GM23248 (cell line): Measurements from ENCODE around the gene PHC2. TPM values are rescaled to one million over a fixed set of nuclear protein-coding genes. Genes with fewer than 3 reads are reported as not detected.

Experiments used
- DNase-seq: peaks from one replicate; pipeline ENCODE4 v3.0.0-alpha.2; 2015
- H2AFZ ChIP-seq: fragments of 200-600 bp; sonication (generic); 2 replicates; pipeline ENCODE4 v1.6.1; 2016; ENCODE audit warnings: antibody characterized with exemption
- H3F3A ChIP-seq: fragments of 200-600 bp; sonication (generic); 2 replicates; pipeline ENCODE4 v1.6.1; 2016; ENCODE audit warnings: mild to moderate bottlenecking, antibody characterized with exemption, mixed run types; ENCODE audit not compliant: insufficient read depth
- H3K27ac ChIP-seq: fragments of 200-600 bp; sonication (generic); 2 replicates; pipeline ENCODE4 v1.5.1; 2016; ENCODE audit warnings: mild to moderate bottlenecking
- H3K27me3 ChIP-seq: fragments of 200-600 bp; sonication (generic); replicated peaks from 2 replicates; pipeline ENCODE4 v1.6.1; 2016; ENCODE audit warnings: mild to moderate bottlenecking; ENCODE audit not compliant: insufficient read depth
- H3K36me3 ChIP-seq: fragments of 200-600 bp; sonication (generic); 2 replicates; pipeline ENCODE4 v1.6.1; 2016; ENCODE audit warnings: low read depth, mild to moderate bottlenecking
- H3K4me1 ChIP-seq: fragments of 200-600 bp; sonication (generic); 2 replicates; pipeline ENCODE4 v1.6.1; 2016; ENCODE audit warnings: mild to moderate bottlenecking; ENCODE audit not compliant: insufficient read depth
- H3K4me2 ChIP-seq: fragments of 200-600 bp; sonication (generic); one replicate; pipeline ENCODE4 v1.6.1; 2016; ENCODE audit warnings: mild to moderate bottlenecking; ENCODE audit not compliant: unreplicated experiment
- H3K4me3 ChIP-seq: fragments of 200-600 bp; sonication (generic); 2 replicates; pipeline ENCODE4 v1.5.1; 2016; ENCODE audit warnings: mild to moderate bottlenecking
- H3K79me2 ChIP-seq: fragments of 200-600 bp; sonication (generic); 2 replicates; pipeline ENCODE4 v1.6.1; 2016; ENCODE audit warnings: mild to moderate bottlenecking; ENCODE audit not compliant: insufficient read depth
- H3K9ac ChIP-seq: fragments of 200-600 bp; sonication (generic); 2 replicates; pipeline ENCODE4 v1.6.1; 2016; ENCODE audit warnings: mild to moderate bottlenecking
- H3K9me2 ChIP-seq: fragments of 200-600 bp; sonication (generic); 2 replicates; pipeline ENCODE4 v1.6.1; 2016; ENCODE audit warnings: mixed run types, mild to moderate bottlenecking, moderate library complexity; ENCODE audit not compliant: insufficient read depth
- H3K9me3 ChIP-seq: fragments of 200-600 bp; sonication (generic); one replicate; pipeline ENCODE4 v1.6.1; 2017; ENCODE audit warnings: low read depth
- H4K20me1 ChIP-seq: fragments of 200-600 bp; sonication (generic); 2 replicates; pipeline ENCODE4 v1.6.0; 2016; ENCODE audit not compliant: insufficient read depth
- EZH2 ChIP-seq: fragments of 200-600 bp; sonication (generic); IDR thresholded peaks from 2 replicates; pipeline ENCODE4 v1.6.1; 2018; ENCODE audit warnings: antibody characterized with exemption, mild to moderate bottlenecking; ENCODE audit not compliant: insufficient read depth, poor library complexity, severe bottlenecking
- EZH2phosphoT487 ChIP-seq: fragments of 200-600 bp; sonication (generic); IDR thresholded peaks from 2 replicates; pipeline ENCODE4 v1.6.1; 2018; ENCODE audit warnings: antibody characterized with exemption, moderate library complexity, mild to moderate bottlenecking, low read depth; ENCODE audit not compliant: insufficient read depth
- WGBS, 2 experiments: methylation state at CpG; one replicate each; pipeline ENCODE4 v1.1.6; 2015 to 2017; ENCODE audit warnings: low lambda C conversion rate in 2 of 2, low coverage in 1 of 2; ENCODE audit errors: missing lambda C conversion rate in 2 of 2; 5-methylcytosine and 5-hydroxymethylcytosine counted together
- in situ Hi-C: fragments of 300-500 bp; cut with MboI; formaldehyde crosslinking; loops from 2 replicates; pipeline ENCODE4 v1.15.0; 2020
- polyA plus RNA-seq: library from polyadenylated mRNA; unstranded; fragments of >200 nt; fragmentation: Nextera tagmentation; extraction: Ambion mirVana; gene quantifications from 2 replicates; pipeline ENCODE4 v1.2.1, GENCODE V29; 2016
- total RNA-seq: library from RNA; depleted of rRNA; stranded (reverse); fragments of >200 nt; shearing (Covaris generic); gene quantifications from 2 replicates; pipeline ENCODE4 v1.2.3, GENCODE V29; 2014

Gene PHC2
- total and polyA plus RNA-seq, 2 experiments from 2014 or later: 15.1 to 74.7 TPM

GRCh38 chr1:33349778-33350610 lies 80.9 kb downstream of the PHC2 start:
- peaks cover 47% of the 10 kb centered on the region for H3K79me2 ChIP-seq
- peaks cover 7% of the 10 kb centered on the region; the same call in 1 of the 2 replicates for H3K36me3 ChIP-seq
- in situ Hi-C loops: loop anchor here (25.0 kb wide), 1 partner anchor 138 kb away; no protein-coding TSS in a partner anchor
- H3K4me2 ChIP-seq: peak overlapping the region; percentile 87
- H3K9ac ChIP-seq: peak overlapping the region; percentile 78
- no peaks in the 10 kb centered on the region for H3K27me3 ChIP-seq
- H3K27ac ChIP-seq: peak overlapping the region; percentile 22; the same call in 1 of the 2 replicates
- DNase-seq: peak; percentile 93
- H3K9me2 ChIP-seq: no peaks in the 10 kb centered on the region
- peaks cover 7% of the 10 kb centered on the region; the same call in 1 of the 2 replicates for H4K20me1 ChIP-seq
- 1 to 2% methylated on average over 48 to 72 of the region's 104 CpGs for WGBS, 2 experiments
- TF ChIP-seq EZH2: no peak
- TF ChIP-seq EZH2phosphoT487: no peak
- no peaks in the 10 kb centered on the region for H3K9me3 ChIP-seq
- peaks cover 46% of the 10 kb centered on the region for H3F3A ChIP-seq
- peak overlapping the region; percentile 84 for H3K4me3 ChIP-seq
- peaks cover 30% of the 10 kb centered on the region for H3K4me1 ChIP-seq
- H2AFZ ChIP-seq: peak overlapping the region; percentile 90

DNA sequence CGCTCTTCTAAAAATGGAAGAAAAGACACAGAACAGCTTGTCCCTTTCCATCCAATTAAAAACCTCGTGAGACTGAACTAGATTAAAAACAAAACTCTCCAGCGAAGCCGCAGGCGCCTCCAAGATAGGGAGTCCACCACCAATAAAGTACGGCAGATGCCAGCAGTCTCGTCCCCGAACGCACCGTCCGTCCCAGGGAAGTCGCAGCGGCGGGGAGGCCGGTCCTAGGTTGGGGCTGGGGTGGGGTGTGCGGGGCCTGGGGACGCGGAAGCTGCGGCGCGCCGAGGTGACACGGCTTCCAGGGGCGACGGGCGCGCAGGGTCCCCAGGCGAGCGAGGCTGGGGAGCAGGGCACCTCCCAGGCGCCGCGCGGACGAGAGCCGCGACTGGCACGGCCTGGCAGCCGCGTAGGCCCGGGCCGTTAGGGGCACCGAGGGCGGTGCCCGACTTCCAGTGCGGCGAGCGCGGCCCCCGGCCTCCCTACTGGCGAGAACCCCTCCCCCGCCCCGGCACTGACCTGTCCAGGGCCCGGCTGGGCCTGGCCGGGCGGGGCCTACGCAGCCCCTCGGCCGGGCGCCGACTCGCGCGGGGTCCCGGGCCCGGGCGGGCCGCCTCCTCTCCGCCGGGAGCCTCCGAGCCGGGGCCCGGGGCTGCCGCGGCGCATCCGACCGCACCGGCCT lies 81.7 kb downstream of the PHC2 start:
- no peaks in the 10 kb centered on the region for H3K9me3 ChIP-seq
- H3K27ac ChIP-seq: peak overlapping the region; percentile 83
- 0 to 1% methylated on average over 39 to 62 of the region's 78 CpGs for WGBS, 2 experiments
- H3K36me3 ChIP-seq: peaks cover 12% of the 10 kb centered on the region; the same call in 1 of the 2 replicates
- peak; percentile 63 for DNase-seq
- peaks cover 38% of the 10 kb centered on the region for H3K4me1 ChIP-seq
- H3F3A ChIP-seq: peaks cover 54% of the 10 kb centered on the region
- peak overlapping the region; percentile 87 for H3K4me2 ChIP-seq
- H3K27me3 ChIP-seq: no peaks in the 10 kb centered on the region
- H3K9ac ChIP-seq: peak overlapping the region; percentile 88
- H3K79me2 ChIP-seq: peaks cover 55% of the 10 kb centered on the region
- H2AFZ ChIP-seq: no peak overlapping the region
- no peaks in the 10 kb centered on the region for H3K9me2 ChIP-seq
- in situ Hi-C loops: no loop called here
- TF ChIP-seq EZH2 (no peak), EZH2phosphoT487 (no peak)
- H4K20me1 ChIP-seq: peaks cover 8% of the 10 kb centered on the region; the same call in 1 of the 2 replicates
- H3K4me3 ChIP-seq: peak overlapping the region; percentile 94

DNA sequence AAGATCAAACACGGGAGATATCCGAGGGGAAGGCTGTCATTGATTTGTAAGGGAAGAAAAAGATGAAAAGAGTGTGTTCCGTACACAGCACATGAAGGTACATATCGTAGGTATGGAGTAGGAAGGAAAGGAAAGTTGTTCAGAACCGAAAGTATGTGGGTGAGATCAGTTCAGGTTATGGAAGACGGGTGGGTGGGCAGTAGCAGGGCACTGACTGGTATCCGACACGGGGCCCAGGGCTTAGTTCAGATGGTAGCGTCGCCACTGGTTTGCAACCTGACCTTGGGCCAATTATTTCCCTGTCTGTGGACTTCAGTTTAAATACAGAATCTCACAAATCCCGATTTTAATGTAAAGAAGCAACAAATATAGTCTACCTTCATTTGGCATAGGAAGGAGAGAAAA lies 82.2 kb downstream of the PHC2 start:
- no peaks in the 10 kb centered on the region for H3K9me2 ChIP-seq
- no peak overlapping the region for H2AFZ ChIP-seq
- no peaks in the 10 kb centered on the region for H3K9me3 ChIP-seq
- H3K9ac ChIP-seq: peak overlapping the region; percentile 88
- H4K20me1 ChIP-seq: peaks cover 8% of the 10 kb centered on the region; the same call in 1 of the 2 replicates
- peaks cover 59% of the 10 kb centered on the region for H3F3A ChIP-seq
- peak overlapping the region; percentile 94 for H3K4me3 ChIP-seq
- in situ Hi-C loops: no loop called here
- no peak for TF ChIP-seq EZH2
- no peak for TF ChIP-seq EZH2phosphoT487
- H3K27me3 ChIP-seq: no peaks in the 10 kb centered on the region
- peak overlapping the region; percentile 83 for H3K27ac ChIP-seq
- peaks cover 12% of the 10 kb centered on the region; the same call in 1 of the 2 replicates for H3K36me3 ChIP-seq
- peaks cover 43% of the 10 kb centered on the region for H3K4me1 ChIP-seq
- 0 to 1% methylated on average over 11 of the region's 11 CpGs for WGBS, 2 experiments
- peaks cover 60% of the 10 kb centered on the region for H3K79me2 ChIP-seq
- H3K4me2 ChIP-seq: peak overlapping the region; percentile 87
- peak; percentile 46 for DNase-seq

DNA sequence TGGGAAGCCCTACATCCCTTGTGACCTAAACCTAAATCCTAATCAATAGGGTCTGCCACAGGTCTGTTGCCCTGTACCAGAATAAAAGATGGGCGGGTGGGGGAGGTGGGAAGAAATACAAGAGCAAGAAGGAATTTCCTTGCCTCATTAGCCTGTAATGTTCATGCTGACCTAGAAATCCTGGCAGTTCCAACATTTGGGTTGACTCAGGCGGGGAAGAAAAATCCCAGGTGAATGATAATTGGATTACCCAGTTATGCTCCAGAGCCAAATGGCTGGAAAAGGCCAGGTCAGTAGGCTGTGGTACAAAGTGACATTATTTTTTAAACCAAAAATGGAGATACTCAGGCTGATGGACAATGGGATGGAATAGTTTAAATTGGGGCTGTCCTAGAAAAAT lies 82.7 kb downstream of the PHC2 start:
- peaks cover 48% of the 10 kb centered on the region for H3K4me1 ChIP-seq
- no peak for TF ChIP-seq EZH2
- no peak for TF ChIP-seq EZH2phosphoT487
- peak; percentile 66 for DNase-seq
- H3K27ac ChIP-seq: peak overlapping the region; percentile 83
- peaks cover 8% of the 10 kb centered on the region; the same call in 1 of the 2 replicates for H4K20me1 ChIP-seq
- H3K79me2 ChIP-seq: peaks cover 65% of the 10 kb centered on the region
- no peak overlapping the region for H2AFZ ChIP-seq
- H3K4me3 ChIP-seq: peak overlapping the region; percentile 94
- H3K4me2 ChIP-seq: peak overlapping the region; percentile 87
- in situ Hi-C loops: no loop called here
- H3K9me2 ChIP-seq: no peaks in the 10 kb centered on the region
- H3K9ac ChIP-seq: peak overlapping the region; percentile 88
- WGBS, 2 experiments: 0% methylated on average over 2 of the region's 2 CpGs
- no peaks in the 10 kb centered on the region for H3K27me3 ChIP-seq
- H3K9me3 ChIP-seq: no peaks in the 10 kb centered on the region
- H3F3A ChIP-seq: peaks cover 62% of the 10 kb centered on the region
- peaks cover 12% of the 10 kb centered on the region; the same call in 1 of the 2 replicates for H3K36me3 ChIP-seq
